GM12891 (cell line): ENCODE results near the gene DKKL1.

Experiments used
- PAX5 ChIP-seq: IDR thresholded peaks from 2 replicates; pipeline ENCODE4 v1.6.1; 2011; ENCODE audit warnings: low read length, moderate library complexity, mild to moderate bottlenecking; ENCODE audit not compliant: insufficient read depth, severe bottlenecking
- POLR2A ChIP-seq: IDR thresholded peaks from 2 replicates; pipeline ENCODE4 v1.6.1; 2011; ENCODE audit warnings: low read depth, low read length, control low read depth
- POLR2AphosphoS5 ChIP-seq: IDR thresholded peaks from 2 replicates; pipeline ENCODE4 v1.6.1; 2011; ENCODE audit warnings: low read depth, low read length, control low read depth
- POU2F2 ChIP-seq: IDR thresholded peaks from 2 replicates; pipeline ENCODE4 v1.6.1; 2011; ENCODE audit warnings: low read depth, mild to moderate bottlenecking, control low read depth, low read length, moderate library complexity
- SPI1 ChIP-seq: IDR thresholded peaks from 2 replicates; pipeline ENCODE4 v1.6.1; 2011; ENCODE audit warnings: low read depth, low read length, control low read depth
- TAF1 ChIP-seq: IDR thresholded peaks from 2 replicates; pipeline ENCODE4 v1.6.1; 2011; ENCODE audit warnings: low read depth, low read length, control low read depth

DNA sequence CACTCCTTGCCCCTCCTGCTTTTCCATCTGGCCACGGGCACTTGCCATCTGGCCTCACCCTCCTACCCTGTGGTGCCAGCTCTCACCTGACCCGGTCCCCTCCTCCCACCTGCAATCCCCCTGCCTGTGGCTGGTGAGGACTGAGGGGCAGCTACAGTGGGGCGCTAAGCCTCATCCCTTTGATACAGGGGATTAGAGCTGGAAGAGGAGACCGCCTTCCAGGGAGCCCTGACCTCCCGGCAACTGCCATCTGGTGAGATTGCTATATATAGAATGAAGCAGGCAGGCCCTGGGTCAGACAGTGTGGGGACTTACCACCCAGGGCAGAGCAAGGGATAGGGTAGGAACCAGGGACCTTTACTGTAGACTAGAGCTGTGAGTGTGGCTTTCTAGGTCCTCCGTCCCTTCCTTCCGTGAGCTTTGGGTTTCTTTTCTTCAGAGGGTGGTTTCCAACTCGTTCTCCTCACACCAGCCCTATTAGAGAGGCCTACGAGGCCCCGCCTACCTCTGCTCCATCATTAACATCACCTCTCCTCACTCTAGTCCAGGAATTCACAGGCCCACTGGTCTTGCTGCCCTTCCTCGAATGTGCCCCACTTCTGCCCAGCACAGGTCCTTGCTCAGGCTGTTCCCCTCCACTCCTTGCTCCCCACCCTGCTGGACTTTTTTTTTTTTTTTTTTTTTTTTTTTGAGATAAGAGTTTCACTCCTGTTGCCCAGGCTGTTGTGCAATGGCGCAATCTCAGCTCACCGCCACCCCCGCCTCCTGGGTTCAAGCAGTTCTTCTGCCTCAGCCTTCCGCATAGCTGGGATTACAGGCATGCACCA lies 32.1 kb downstream of the DKKL1 start:
- TF ChIP-seq POLR2A (no peak), POLR2AphosphoS5 (no peak), TAF1 (no peak), PAX5 (no peak), SPI1 (no peak), POU2F2 (no peak)
